Neuronal stem cell (in vitro differentiated cells): ENCODE measurements around the gene FXN.

Experiments
- DNase-seq: peaks from one replicate; pipeline ENCODE4 v3.0.0-alpha.2; 2013; ENCODE audit warnings: low spot score
- H2AFZ ChIP-seq: one replicate; pipeline ENCODE4 v1.6.1; 2013; ENCODE audit warnings: mild to moderate bottlenecking, low read length, inconsistent platforms
- H2AK5ac ChIP-seq: 2 replicates; pipeline ENCODE4 v1.6.1; 2013; ENCODE audit warnings: low read depth, mild to moderate bottlenecking, inconsistent platforms, low read length, moderate library complexity, mixed read lengths
- H2BK120ac ChIP-seq: 2 replicates; pipeline ENCODE4 v1.6.1; 2013; ENCODE audit warnings: low read depth, mild to moderate bottlenecking, inconsistent platforms, low read length, moderate library complexity, mixed read lengths
- H2BK12ac ChIP-seq: one replicate; pipeline ENCODE4 v1.6.1; 2013; ENCODE audit warnings: low read length, inconsistent platforms
- H2BK15ac ChIP-seq: 2 replicates; pipeline ENCODE4 v1.6.1; 2013; ENCODE audit warnings: mild to moderate bottlenecking, low read length, inconsistent platforms, mixed read lengths
- H2BK5ac ChIP-seq: one replicate; pipeline ENCODE4 v1.6.1; 2013; ENCODE audit warnings: inconsistent platforms, mild to moderate bottlenecking, low read length, moderate library complexity
- H3K14ac ChIP-seq: one replicate; pipeline ENCODE4 v1.6.1; 2013; ENCODE audit warnings: low read length, inconsistent platforms
- H3K18ac ChIP-seq: 2 replicates; pipeline ENCODE4 v1.6.1; 2013; ENCODE audit warnings: low read length, inconsistent platforms
- H3K23ac ChIP-seq: 2 replicates; pipeline ENCODE4 v1.6.1; 2013; ENCODE audit warnings: low read depth, mild to moderate bottlenecking, mixed read lengths, low read length, inconsistent platforms; ENCODE audit not compliant: poor library complexity
- H3K27ac ChIP-seq: replicated peaks from 3 replicates; pipeline ENCODE4 v1.5.1; 2013; ENCODE audit warnings: low read length, inconsistent platforms
- H3K27me3 ChIP-seq, 3 experiments: 2 replicates each; pipeline ENCODE4 v1.6.1; 2013; ENCODE audit warnings: low read length in 3 of 3, mild to moderate bottlenecking in 2 of 3, inconsistent platforms in 1 of 3, low read depth in 1 of 3, mixed read lengths in 1 of 3, moderate library complexity in 1 of 3; ENCODE audit not compliant: control insufficient read depth in 3 of 3, insufficient read depth in 3 of 3
- H3K36me3 ChIP-seq, 2 donors: replicated peaks in 1 of 2; 2 replicates each; pipeline ENCODE4 v1.6.1; 2013; ENCODE audit warnings: low read length in 2 of 2; ENCODE audit not compliant: control insufficient read depth in 2 of 2, insufficient read depth in 2 of 2
- H3K4ac ChIP-seq: 2 replicates; pipeline ENCODE4 v1.6.1; 2013; ENCODE audit warnings: inconsistent platforms, mild to moderate bottlenecking, low read length, moderate library complexity
- H3K4me1 ChIP-seq, 2 donors: 1 replicate in 1 of 2; 2 replicates in 1 of 2; pipeline ENCODE4 v1.6.1; 2013; ENCODE audit warnings: low read length in 2 of 2, low read depth in 1 of 2; ENCODE audit not compliant: control insufficient read depth in 2 of 2, insufficient read depth in 1 of 2
- H3K4me2 ChIP-seq: one replicate; pipeline ENCODE4 v1.6.1; 2013; ENCODE audit warnings: mild to moderate bottlenecking, low read length, inconsistent platforms; ENCODE audit not compliant: insufficient read depth, poor library complexity, severe bottlenecking
- H3K4me3 ChIP-seq, 2 donors: 2 replicates each; pipeline ENCODE4 v1.5.1; 2013; ENCODE audit warnings: low read length in 2 of 2, mild to moderate bottlenecking in 2 of 2, inconsistent platforms in 1 of 2, moderate library complexity in 1 of 2
- H3K79me1 ChIP-seq: one replicate; pipeline ENCODE4 v1.6.1; 2013; ENCODE audit warnings: low read depth, mild to moderate bottlenecking, inconsistent platforms, low read length, moderate library complexity
- H3K9ac ChIP-seq: one replicate; pipeline ENCODE4 v1.6.1; 2013; ENCODE audit warnings: mild to moderate bottlenecking, low read depth, low read length, inconsistent platforms; ENCODE audit not compliant: poor library complexity
- H3K9me3 ChIP-seq, 2 donors: replicated peaks in 1 of 2; 2 replicates each; pipeline versions ENCODE3 to v1.6.1; 2013; ENCODE audit warnings: low read length in 2 of 2, mild to moderate bottlenecking in 2 of 2, inconsistent platforms in 1 of 2, low read depth in 1 of 2, mixed read lengths in 1 of 2, moderate library complexity in 1 of 2; ENCODE audit not compliant: control insufficient read depth in 2 of 2, insufficient read depth in 1 of 2
- H4K8ac ChIP-seq: one replicate; pipeline ENCODE4 v1.6.1; 2013; ENCODE audit warnings: low read depth, mild to moderate bottlenecking, inconsistent platforms, low read length, moderate library complexity
- H4K91ac ChIP-seq: one replicate; pipeline ENCODE4 v1.6.1; 2013; ENCODE audit warnings: low read length, low read depth, mild to moderate bottlenecking, inconsistent platforms; ENCODE audit not compliant: poor library complexity
- WGBS, 2 donors: extraction: QIAGEN DNeasy Blood & Tissue Kit; methylation state at CpG; one replicate each; pipeline ENCODE4 v1.1.7; 2013; ENCODE audit warnings: missing lambda C conversion rate in 2 of 2, mixed read lengths in 1 of 2; ENCODE audit not compliant: insufficient read length in 2 of 2, insufficient replicate concordance in 1 of 2; ENCODE audit errors: extremely low coverage in 2 of 2; 5-methylcytosine and 5-hydroxymethylcytosine counted together

The FXN gene

DNA sequence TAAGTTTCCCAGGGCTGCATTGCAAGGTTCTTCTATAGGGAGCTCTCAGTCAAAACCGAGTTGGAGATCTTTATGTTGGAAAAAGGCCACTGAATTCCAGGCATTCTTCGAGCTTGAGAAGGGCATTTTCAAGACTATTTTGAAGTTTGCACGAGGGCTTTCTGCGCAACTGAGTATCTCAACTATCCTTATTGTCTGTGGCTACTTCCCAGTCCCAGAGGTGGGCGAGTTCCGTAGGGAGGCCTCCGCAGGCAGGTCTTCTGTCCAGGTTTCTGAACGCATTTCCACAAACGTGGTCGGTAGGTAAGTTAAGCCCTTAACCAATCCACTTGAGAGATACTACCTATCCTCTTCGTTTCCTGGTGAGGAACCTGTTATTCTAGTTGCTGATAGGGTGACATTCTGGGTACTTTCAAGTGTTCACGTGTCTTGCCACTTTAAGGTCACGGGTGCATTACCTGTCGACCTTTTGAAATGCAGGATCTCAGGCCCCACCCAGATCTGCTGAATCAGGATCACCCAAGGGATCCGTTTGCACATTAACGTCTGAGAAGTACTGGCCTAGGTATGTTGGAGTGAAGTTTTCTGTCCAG is 87.1 kb downstream of the FXN start:
- H3K18ac ChIP-seq, result no peak overlapping the region
- no peaks in the 10 kb centered on the region for H3K36me3 ChIP-seq
- no CpG with 5 or more reads among the region's 16 CpGs for WGBS, 2 donors
- H2BK5ac ChIP-seq, result no peak overlapping the region
- peak overlapping the region; percentile 92 for H3K4me2 ChIP-seq
- peak; percentile 35 for DNase-seq
- peaks cover 8 to 9% of the 10 kb centered on the region in 2 donors for H3K4me1 ChIP-seq
- no peak overlapping the region for H2BK15ac ChIP-seq
- H3K9me3 ChIP-seq, result no peaks in the 10 kb centered on the region
- H2AK5ac ChIP-seq, result no peak overlapping the region
- no peak overlapping the region for H4K91ac ChIP-seq
- no peak overlapping the region for H4K8ac ChIP-seq
- H3K27ac ChIP-seq, result no peak overlapping the region
- H2BK12ac ChIP-seq, result no peak overlapping the region
- H3K27me3 ChIP-seq, result no peaks in the 10 kb centered on the region
- H3K79me1 ChIP-seq, result peaks cover 2% of the 10 kb centered on the region
- H3K4ac ChIP-seq, result no peak overlapping the region
- peak overlapping the region; percentile 95 for H2AFZ ChIP-seq
- H3K14ac ChIP-seq, result no peak overlapping the region
- no peak overlapping the region for H3K23ac ChIP-seq
- H3K9ac ChIP-seq, result no peak overlapping the region
- no peak overlapping the region for H2BK120ac ChIP-seq
- peak overlapping the region; percentile 74 to 94 for H3K4me3 ChIP-seq

DNA sequence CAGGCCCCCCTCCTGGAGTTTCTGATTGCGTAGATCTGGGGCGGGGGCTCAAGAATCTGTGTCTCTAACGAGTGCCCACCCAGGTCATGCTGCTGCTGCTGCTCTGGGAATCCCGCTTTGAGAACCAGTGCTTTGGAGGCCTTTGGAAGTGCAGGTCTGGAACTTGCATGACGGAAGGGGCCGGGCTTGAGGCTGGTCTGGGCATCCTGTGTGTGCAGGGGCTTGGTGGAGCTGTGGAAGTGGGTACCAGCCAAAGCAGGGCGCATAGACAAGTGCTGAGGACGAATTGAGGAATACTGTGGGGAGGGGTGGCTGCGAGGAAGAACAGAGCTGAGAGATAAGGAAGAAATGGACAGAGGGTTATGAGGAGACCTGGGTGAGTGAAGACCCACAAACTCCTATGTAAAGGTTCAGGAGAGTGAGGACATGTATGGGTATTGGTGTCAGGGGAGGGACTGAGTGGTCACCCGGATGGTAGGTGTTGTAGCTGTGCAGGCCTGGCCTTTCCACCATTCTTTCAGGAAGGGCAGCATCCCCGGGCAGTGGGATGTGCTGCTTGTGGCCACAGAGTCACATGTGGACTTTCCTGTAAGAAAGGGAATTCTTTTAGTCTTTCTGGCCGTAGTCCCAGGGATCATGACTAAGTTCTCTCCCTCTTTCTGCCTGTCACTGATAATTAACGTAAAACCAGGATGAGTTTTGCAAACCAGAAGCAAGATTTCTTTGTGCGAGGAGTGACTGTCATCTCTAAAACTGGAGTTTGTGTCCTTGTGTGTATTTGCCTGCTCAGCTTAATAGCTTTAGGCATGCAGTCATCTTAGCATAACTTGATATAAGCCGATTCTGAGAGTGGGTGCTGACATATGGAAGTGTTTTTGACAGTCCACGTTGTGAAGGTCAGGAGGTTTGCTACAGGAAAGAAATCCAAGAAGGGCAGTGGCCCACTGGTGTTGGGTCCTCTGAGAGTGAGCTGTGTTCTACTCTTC is 95.2 kb downstream of the FXN start:
- H3K4me3 ChIP-seq, result no peak overlapping the region
- H3K4ac ChIP-seq, result no peak overlapping the region
- H3K9ac ChIP-seq, result no peak overlapping the region
- no peak overlapping the region for H3K27ac ChIP-seq
- H2BK15ac ChIP-seq, result no peak overlapping the region
- H3K27me3 ChIP-seq, result no peaks in the 10 kb centered on the region
- H2BK12ac ChIP-seq, result no peak overlapping the region
- H3K36me3 ChIP-seq, result peaks cover 1 to 7% of the 10 kb centered on the region in 2 donors
- no peak overlapping the region for H3K18ac ChIP-seq
- no CpG with 5 or more reads among the region's 16 CpGs for WGBS, 2 donors
- no peak overlapping the region for H3K14ac ChIP-seq
- H2AK5ac ChIP-seq, result no peak overlapping the region
- H4K8ac ChIP-seq, result no peak overlapping the region
- no peak overlapping the region for H3K4me2 ChIP-seq
- no peak overlapping the region for H2BK120ac ChIP-seq
- no peak overlapping the region for H3K23ac ChIP-seq
- no peak overlapping the region for H2AFZ ChIP-seq
- peaks cover 0 to 4% of the 10 kb centered on the region in 2 donors for H3K4me1 ChIP-seq
- no peaks in the 10 kb centered on the region for H3K9me3 ChIP-seq
- no peak for DNase-seq
- H4K91ac ChIP-seq, result no peak overlapping the region
- H3K79me1 ChIP-seq, result peaks cover 2% of the 10 kb centered on the region
- H2BK5ac ChIP-seq, result no peak overlapping the region

DNA sequence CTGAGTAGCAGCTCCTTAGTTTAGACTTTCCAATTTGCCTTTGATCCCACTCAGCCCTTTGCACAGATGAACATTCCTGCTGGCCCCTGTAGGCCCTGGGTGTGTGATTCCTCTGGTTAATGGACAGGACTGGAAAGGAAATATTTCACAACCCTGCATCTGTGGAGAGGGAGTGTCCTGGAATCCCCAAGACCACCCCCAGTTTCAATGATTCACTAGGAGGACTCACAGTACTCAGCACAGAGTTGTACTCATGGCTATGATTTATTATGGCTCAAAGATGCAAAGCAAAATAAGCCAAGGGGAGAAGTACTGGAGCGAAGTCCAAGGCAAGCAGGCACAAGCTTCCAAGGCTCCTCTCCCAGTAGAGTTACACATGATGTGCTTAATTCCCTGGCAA is 96.1 kb downstream of the FXN start:
- H3K79me1 ChIP-seq, result peaks cover 2% of the 10 kb centered on the region
- H3K4ac ChIP-seq, result no peak overlapping the region
- H3K14ac ChIP-seq, result no peak overlapping the region
- peaks cover 0 to 6% of the 10 kb centered on the region in 2 donors for H3K4me1 ChIP-seq
- no peak for DNase-seq
- no CpG with 5 or more reads among the region's 1 CpG for WGBS, 2 donors
- H3K27ac ChIP-seq, result no peak overlapping the region
- no peak overlapping the region for H2BK120ac ChIP-seq
- H2BK5ac ChIP-seq, result no peak overlapping the region
- no peak overlapping the region for H2AFZ ChIP-seq
- no peak overlapping the region for H3K18ac ChIP-seq
- H3K4me2 ChIP-seq, result no peak overlapping the region
- H3K36me3 ChIP-seq, result peaks cover 1 to 7% of the 10 kb centered on the region in 2 donors
- no peak overlapping the region for H2BK15ac ChIP-seq
- H4K91ac ChIP-seq, result no peak overlapping the region
- no peaks in the 10 kb centered on the region for H3K27me3 ChIP-seq
- no peaks in the 10 kb centered on the region for H3K9me3 ChIP-seq
- H3K9ac ChIP-seq, result no peak overlapping the region
- no peak overlapping the region for H2AK5ac ChIP-seq
- H3K4me3 ChIP-seq, result no peak overlapping the region
- H2BK12ac ChIP-seq, result no peak overlapping the region
- H3K23ac ChIP-seq, result no peak overlapping the region
- no peak overlapping the region for H4K8ac ChIP-seq

DNA sequence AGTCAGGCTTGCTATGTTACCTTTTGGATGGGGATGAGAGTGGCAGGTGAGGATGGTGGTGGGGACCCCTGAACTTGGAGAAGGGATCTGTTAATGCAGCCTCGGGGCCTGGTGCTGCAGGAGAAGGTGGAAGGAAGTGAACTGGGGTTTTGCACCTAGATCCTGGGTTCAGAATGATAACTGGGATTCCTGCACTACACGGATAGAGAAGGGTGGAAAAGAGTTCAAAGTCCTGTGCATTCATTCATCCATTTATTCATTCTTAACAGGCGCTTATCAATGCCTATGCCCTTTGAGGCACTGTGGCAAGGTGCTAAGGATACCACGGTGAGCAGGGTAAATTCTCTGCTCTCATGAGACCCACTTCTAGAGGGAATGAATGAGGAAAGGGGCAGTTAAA is 96.8 kb downstream of the FXN start:
- H3K18ac ChIP-seq, result no peak overlapping the region
- no peak overlapping the region for H4K91ac ChIP-seq
- no peak overlapping the region for H2AK5ac ChIP-seq
- H3K4me1 ChIP-seq, result peaks cover 0 to 10% of the 10 kb centered on the region in 2 donors
- no peak for DNase-seq
- no peaks in the 10 kb centered on the region for H3K27me3 ChIP-seq
- H3K14ac ChIP-seq, result no peak overlapping the region
- H2BK120ac ChIP-seq, result no peak overlapping the region
- H2BK15ac ChIP-seq, result no peak overlapping the region
- H2AFZ ChIP-seq, result no peak overlapping the region
- H3K27ac ChIP-seq, result no peak overlapping the region
- no peak overlapping the region for H2BK5ac ChIP-seq
- H3K9ac ChIP-seq, result no peak overlapping the region
- no peak overlapping the region for H3K23ac ChIP-seq
- H4K8ac ChIP-seq, result no peak overlapping the region
- no peak overlapping the region for H3K4me3 ChIP-seq
- no CpG with 5 or more reads among the region's 4 CpGs for WGBS, 2 donors
- H3K9me3 ChIP-seq, result no peaks in the 10 kb centered on the region
- H2BK12ac ChIP-seq, result no peak overlapping the region
- H3K4ac ChIP-seq, result no peak overlapping the region
- no peak overlapping the region for H3K4me2 ChIP-seq
- peaks cover 2% of the 10 kb centered on the region for H3K79me1 ChIP-seq
- H3K36me3 ChIP-seq, result peaks cover 1 to 9% of the 10 kb centered on the region in 2 donors
